EL (cell line): Measurements from ENCODE around the gene RAB6A.
"Not testable (repeated sequence)": the region's sequence is repeated elsewhere in the genome, so short reads cannot be mapped to it uniquely, and the experiment has no call there.

ENCODE experiments used
- DNase-seq: peaks from one replicate; pipeline ENCODE4 v3.0.0-alpha.2; 2016

The RAB6A gene

DNA sequence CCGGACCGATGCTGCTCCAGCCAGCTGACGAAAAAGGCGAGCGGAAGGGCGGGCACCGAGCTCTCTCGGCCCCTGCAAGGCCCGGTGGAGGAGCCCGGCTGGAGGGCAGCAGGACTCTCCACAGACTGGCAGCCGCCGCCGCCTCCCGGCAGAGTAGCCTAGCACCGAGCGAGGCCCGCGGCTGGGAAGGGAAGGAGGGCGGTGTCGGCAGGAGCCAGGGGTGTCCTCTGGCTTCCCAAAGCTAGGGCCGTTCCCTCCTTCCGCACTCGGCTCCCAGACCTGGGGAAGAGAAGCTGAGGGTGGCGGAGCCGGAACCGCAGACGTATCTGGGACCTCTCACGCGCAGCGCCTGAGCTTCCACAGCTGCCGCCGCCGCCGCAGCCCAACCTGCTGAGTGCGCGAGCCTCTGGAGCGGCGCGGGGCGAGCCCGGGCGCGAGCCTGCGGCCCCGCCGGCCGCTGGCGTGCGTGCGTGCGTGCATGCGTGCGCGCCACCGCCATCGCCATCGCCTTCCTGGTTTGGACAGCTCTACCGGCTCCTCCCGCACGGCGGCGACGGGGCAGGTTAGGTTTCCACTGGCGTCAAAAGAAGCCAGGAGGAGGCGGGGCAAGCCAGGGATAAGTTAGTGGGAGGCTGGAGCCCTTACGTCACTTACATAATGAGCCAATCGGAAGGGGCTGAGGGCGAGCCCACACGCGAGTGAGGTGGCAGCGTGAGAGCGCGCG, at the start of gene RAB6A:
TSS of gene RAB6A (minus strand) at position 396 of the 724 bp plus-strand sequence. CDS start 439 bp downstream, outside the sequence.
- peak; percentile 100 for DNase-seq

DNA sequence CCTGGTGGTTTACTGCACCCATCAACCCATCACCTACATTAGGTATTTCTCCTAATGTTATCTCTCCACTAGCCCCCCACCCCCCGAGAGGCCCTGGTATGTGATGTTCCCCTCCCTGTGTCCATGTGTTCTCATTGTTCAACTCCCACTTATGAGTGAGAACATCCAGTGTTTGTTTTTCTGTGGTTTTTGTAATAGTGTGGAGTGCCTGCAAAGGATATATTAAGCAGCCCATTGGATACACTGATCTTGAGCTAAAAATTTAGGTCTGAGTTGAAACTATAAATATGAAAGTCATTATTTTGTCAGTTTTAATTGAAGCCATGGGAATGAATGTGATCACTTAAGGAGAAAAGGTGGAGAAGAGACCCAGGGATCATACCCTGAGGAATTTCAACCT, 49.8 kb upstream of the RAB6A start:
- DNase-seq, result no peak

DNA sequence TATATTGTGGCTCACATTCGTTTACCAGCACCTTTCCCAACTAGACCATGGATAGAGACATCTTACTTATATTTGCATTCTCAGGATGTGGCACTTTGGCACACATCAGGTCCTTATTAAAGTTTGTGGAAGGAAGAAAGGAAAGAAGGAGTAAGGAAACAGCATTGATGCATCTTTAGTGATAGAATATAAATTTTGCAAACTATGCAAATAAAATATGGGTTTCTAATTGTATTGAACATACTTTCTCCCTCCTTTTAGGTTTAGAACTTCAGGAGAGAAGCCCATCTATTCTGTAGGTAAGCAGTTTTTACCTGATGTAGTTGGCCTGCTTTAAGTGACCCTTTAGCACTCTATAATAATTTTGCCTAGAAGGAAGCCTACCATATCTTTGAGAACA, 47.2 kb upstream of the RAB6A start:
- no peak for DNase-seq

DNA sequence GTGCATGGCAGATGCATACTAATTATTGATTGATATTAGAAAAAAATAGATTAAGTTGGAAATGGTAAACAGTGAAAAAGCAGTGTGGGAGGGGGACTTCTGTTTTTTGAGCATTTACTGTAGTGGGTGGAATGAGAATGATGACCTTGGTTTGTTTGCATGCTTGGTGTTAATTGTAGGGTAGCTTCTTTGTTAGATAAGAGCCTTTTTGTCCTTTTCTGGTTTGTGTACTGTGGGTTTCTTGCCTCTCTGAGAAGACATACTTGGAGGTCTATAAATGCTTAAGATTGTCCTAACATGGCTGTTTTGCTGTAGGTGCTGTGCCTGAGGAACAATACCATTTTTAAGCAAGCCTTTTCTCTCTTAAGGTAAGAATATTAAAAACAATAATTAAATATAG, 43.8 kb upstream of the RAB6A start:
- DNase-seq, result no peak

DNA sequence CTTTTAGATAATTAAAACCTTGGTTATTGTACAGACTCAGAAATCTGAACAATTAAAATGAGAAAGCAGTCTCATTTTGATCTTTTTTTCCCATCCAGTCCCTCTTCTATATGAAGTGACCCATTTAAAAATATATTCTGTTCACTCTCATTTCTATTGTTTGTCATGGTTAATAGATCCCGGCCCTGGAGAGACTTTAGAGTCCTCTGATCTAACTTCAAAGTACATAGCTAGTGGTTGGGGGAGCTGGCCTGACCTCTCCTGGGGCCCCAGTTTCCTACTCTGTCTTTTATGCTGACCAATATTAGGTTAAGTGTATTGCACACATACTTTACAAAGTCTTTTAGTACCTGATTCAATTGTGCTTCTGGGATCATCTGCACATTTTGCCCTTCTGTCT, 40.3 kb upstream of the RAB6A start:
- no peak for DNase-seq

DNA sequence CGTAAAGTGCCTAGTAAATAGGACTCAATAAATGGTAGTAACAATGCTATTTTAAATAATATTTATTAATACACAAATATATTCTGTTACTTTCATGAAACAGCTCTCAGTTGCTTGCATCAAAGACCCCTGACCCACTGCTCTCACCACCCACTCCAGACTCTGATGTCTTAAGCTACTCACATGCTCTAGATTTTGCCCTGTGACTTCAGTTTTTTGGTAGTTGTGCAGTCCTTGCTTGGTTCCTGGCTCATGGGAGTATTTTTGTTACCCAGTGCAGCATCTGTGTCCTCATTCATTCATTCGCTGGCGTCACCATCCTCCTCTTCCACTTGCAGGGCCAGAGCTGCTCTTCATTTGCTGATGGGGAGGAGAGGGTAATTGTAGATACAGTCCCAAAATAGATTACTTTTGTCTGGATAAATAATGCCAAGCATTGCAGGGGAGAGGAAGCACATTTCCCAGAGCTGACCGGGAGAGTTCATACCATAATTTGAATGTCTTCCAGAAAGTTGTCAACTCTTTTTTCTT, 39.5 kb upstream of the RAB6A start:
- no peak for DNase-seq

DNA sequence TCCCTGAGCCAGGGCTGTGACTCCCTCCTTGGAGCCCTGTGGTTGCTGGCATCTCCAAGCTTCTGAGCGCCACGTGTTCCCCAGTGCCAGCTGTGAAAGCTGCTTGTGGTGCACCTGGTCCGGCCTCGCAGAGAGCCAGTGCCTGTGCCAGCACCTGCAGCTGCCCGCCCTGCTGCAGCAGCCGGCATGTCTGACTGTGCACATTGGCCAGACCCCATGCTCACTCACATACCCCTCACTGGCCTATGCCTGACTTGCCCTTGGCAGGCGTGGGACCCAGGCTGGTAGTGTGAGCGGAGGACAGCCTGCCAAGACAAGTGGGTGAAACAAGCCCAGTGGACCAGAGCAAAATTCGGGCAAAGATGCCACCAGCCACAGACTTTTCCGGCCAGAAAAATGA, 36.6 kb upstream of the RAB6A start:
- DNase-seq, result no peak

DNA sequence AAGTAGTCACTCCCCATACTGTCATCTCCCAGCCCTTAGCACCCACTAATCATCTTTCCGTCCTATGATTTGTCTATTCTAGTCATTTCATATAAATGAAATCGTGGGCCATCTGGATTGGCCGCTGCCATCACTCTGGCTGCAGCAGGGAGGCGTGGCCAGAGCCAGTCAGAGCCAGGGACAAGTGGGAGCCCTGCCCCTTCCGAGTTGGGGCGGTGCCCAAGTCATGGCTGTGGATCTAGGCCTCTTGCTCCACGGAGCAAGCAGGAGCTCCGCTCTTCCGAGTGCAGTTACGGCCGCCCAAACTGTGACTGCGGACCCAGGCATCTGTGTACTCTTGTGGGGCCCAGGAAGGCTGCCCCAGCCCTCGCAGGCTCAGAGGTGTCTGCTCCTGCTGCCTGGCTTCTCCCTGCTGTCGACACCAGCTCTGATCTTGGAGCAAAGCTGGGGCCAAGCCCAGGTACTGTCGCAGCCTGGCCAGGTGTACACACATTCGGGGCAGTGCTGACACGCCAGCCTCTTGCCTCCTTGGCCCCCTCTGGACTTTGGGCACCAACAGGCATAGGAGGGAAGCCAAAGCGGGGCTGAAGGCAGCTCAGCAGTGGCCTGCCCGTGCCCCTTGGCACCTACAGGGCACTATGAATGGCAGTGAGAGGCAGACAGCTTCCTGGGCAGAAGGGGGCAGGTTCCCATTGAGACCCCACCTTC, 35.2 kb upstream of the RAB6A start:
- DNase-seq, result no peak

DNA sequence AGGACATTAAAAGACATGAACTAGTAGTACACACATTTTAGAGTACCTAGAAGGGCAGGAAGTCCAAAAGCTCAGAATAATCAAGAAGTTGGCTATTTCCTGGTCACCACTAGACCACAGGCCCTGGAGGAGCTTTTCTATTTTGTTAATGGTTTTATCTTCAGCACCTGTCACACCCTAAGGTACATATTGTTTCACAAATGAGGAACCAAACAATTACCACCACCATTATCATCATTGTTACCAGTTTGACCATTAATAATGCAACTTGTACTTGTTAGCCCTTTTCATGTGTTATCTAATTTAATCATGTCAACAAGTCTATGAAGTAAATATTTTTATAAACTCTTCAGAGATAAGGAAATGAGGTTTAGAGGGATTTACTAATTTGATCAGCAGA, 31.7 kb upstream of the RAB6A start:
- no peak for DNase-seq

DNA sequence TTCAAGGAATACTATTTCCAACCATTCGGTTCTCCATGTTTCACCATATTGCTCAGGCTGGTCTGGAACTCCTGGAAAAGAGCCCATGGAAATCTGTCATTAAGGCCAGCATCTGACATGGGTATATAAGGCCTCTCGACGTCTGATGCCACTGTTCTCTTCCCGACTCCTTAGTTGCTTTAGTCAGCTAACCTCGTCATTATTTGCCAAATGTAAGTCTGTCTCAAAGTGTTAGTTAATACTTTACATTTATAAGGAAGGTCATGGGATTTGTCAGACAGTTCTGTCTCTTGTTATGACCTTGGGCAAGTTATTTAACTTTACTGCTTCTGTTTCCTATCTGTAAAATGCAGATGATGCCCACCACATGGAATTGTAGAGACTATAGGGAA, 28.4 kb upstream of the RAB6A start:
- no peak for DNase-seq

DNA sequence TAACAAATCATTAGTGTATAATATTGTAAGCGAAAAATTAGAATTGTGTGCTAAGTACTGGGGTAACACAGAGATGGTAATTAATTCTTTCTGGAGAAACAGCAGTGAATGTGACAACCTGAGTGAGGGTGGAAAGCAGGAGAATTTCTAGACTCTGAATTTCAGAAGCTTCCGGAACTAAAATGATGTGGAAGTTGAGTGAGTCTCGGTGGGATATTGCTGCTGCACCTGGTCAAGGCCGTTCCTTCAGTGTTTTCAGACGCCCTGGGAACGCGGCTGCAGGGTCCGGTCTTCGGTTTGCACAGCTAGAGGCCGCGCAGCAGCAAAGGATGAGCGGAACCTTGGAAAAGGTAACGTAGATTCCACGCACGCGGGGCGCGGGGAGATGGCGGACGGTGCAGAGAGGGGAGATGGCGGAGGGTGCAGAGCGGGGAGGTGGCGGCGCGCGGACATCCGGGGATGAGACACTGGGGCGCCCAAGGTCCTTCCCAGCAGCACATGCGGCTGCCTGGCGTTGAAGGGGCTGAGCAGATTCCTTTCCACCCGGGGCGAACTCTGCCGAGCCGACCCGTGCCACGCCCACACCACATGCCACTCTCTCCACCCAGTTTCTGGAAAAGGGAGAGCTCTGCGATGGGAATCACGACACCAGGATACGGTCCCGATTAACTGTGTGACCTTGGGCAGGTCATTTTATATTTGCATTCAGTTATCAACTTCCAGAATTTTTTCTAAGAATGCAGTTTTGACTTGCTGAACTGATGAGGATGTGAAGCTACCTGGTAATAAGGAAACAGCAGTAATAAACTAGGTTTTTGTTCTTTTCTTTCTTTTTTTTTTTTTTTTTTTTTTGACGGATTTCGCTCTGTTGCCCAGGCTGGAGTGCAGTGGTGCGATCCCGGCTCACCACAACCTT, 27.0 kb upstream of the RAB6A start, which contains the start of gene MRPL48:
TSS of gene MRPL48 (plus strand) at position 232 of the 916 bp plus-strand sequence. CDS start at position 330, 98 bp downstream.
- peak; percentile 96 for DNase-seq

DNA sequence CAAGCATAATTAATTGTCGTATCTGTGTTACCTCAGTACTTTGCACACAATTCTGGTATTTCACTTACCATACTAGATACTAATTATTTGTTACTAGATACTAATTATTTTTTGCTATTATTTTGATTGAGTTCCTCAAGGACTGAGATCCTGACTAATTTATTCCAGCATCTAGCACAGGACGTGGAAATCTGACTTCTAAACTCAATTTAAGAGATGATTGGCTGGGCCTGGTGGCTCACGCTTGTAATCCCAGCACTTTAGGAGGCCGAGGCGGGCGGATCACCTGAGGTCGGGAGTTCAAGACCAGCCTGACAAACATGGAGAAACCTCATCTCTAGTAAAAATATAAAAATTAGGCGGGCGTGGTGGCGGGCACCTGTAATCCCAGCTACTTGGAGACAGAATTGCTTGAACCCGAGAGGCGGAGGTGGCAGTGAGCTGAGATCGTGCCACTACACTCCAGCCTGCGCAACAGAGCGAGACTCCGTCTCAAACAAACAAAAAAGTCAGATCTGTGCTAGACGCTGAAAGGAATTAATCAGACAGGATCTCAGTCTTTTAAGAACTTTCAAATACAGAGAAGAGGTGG, 26.3 kb upstream of the RAB6A start:
- DNase-seq, result no peak

DNA sequence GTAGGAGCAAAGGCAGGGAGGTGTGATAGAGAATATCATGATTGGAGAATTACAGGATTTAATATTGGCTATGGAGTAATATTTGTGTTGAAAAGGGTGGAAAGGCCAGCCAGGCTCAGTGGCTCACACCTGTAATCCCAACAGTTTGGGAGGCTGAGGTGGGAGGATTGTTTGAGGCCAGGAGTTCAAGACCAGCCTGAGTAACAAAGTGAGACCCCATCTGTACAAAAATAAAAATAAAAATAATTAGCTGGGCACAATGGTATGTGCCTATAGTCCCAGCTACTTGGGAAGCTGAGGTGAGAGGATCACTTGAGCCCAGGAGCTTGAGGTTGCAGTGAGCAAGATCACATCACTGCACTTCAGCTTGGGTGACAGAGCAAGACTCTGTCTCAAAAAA, 24.6 kb upstream of the RAB6A start:
- DNase-seq, result not testable (repeated sequence)

DNA sequence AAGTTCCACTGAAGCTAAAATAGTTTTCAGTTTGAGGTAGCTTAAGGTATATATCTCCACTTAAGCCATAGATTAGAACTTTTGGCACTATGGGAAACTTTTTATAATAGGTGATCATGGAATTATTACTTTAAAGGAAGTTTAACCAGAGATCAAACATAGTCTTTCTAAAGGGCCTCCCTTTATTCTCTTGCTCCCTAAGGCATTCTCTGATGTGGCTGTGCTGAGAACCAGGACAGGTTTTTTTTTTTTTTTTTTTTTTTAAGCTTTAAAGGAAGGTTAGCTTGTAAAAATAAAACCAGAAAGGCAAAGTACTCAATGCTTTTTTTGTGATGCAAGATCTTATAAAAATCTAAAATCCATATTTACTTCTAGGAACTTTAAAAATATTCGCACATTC, 23.9 kb upstream of the RAB6A start:
- no peak for DNase-seq

DNA sequence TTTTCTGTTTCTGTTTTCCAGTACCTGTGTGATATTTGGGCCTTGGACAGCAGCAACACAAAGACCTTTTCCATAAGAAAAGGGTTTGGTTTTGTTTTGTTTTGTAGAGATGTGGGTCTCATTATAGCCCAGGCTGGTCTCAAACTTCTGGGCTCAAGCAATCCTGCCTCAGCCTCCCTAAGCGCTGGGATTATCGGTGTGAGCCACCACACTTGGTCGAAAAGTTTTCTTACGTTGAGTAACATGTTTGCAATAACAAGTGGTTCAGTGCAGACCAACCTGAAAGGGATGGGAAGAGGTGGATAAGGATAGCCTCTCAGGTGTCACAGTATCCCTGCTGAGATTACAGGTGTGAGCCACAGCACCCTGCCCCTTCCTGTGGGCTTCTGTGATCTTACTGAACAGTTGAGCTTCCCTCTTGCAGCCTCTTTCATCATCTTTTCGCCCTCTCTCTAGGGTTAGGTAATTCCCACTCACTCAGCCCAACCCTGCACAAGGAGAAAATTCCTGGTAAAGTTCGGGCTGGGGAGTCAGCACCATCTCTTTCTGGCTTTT, 23.3 kb upstream of the RAB6A start:
- DNase-seq, result peak; percentile 30

DNA sequence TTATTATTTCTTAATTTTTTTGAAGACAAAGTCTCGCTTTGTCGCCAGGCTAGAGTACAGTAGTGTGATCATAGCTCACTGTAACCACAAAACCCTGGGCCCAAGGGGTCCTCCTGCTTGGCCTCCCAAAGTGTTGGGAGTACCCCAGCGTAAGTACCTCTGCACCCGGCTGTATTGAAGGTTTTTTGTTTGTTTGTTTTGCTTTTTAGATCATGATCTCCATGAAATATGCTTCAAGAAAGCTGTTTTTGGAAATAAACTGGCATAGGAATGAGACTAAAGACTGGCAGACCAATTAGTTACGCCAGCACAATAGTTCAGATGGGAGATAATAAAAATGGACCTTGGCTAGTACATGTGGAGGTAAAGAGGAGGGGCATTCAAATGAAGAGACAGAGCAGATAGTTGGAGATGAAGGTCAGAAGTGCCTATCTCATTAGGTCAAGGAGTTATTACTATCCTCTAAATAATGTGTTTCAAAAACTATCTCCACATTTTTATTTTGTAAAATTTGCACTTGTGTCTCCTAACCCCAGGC, 22.7 kb upstream of the RAB6A start:
- DNase-seq, result no peak

DNA sequence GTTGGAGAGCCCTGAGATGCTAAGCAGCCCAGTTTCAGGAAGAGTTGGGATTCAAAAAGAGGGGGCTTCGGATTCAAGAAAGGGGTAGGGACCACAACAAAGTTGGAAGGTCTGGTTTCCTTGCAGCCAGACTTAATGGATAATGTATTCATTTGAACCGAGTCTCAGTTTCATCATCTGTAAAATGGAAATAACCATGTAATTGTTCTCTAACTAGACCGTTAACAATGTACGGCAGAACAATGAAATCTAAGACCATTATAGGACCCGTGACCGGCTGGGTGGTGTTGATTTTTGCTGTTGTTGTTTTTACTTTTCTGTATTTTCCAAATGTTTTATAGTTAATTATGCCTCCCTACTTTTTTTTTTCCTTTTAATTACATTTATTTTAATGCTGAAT, 20.4 kb upstream of the RAB6A start:
- DNase-seq, result no peak

DNA sequence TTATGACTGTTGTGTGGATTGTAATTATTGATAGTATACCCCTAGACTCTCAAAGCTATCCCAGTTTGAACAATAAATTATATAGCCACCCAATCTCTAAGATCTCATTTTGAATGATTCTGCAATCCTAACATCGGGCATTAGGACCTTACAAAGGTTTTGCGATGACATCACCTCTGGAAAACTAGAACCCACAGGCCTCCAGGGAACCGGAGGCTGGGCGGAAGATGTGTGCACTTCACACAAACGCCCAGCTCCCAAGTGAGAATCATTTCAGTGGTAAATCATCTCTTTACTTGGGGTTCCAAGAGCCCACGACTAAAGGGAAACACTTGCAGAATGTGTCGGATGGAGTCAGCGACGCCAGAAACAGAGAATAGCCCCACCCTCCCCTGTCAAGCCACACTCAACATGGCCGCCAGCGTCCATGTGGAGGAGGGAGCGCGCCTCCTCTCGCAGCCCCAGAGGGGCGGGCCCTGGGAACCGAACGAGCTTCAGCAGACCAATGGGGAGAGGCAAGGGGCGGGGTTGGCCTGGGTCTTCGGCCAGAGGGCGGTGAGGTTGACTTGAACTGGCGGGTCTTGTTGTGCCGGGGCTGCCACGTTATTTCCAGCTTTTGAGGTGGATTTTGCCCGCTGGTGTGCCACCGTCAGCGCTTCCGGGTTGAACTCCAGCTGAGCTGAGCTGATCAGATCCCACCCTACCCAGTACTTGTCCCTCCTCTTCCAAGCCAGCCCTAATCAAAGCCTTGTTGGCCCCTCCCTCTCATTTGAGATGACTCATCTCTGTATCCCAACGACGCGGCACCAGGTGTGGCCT, 18.4 kb upstream of the RAB6A start:
- DNase-seq, result peak; percentile 99

DNA sequence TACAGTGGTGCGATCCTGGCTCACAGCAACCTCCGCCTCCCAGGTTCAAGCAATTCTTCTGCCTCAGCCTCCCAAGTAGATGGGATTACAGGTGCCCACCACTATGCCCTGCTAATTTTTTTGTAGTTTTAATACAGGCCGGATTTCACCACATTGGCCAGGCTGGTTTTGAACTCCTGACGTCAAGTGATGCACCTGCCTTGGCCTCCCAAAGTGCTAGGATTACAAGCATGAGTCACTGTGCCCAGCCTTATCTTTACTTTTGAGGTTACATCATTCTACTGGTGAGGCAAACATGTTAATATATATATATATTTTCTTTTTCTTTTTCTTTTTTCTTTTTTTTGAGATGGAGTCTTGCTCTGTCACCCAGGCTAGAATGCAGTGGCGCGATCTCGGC, 9.9 kb upstream of the RAB6A start:
- not testable (repeated sequence) for DNase-seq

DNA sequence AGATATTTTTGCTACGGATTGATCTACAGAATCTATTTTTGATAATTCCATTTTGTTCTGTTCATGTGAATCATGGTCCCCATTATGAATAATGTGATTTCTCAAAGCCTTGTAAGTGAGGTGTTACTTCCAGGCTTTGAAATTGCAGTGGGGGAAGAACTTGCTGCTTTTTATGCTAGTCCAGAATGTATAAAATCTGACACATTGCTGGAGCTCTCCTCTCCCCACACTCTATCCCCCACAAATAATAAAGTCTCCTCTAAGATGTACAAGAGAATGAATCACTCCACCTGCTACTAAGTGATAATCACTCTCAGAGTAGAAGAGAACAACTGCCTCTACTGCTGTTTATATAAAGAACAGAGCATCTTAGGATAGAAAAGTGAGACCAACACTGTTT, 5.9 kb upstream of the RAB6A start:
- no peak for DNase-seq

DNA sequence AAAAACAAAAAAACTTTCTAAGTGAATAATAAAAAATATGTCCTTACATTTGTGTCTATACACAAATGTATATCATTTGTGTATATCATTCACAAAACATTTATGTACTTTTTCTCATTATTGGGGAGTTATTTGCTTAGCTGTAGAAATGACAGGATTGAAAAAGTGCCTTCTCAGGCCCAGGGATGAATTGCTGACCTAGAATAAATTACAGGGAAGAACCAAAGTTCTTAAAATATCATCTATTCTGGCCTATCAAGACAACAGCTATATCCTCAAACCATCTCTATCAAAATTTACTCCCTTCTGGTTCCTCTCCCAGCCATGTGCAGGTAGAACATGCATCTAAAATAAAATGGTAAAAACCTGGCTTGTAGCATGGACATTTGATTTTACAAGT, 1.9 kb upstream of the RAB6A start:
- no peak for DNase-seq
